Measurements from ENCODE around the gene BPIFA3.
A peak's percentile ranks its signal among the peaks of the same experiment; 100 is the strongest.

BPIFA3 gene

DNA sequence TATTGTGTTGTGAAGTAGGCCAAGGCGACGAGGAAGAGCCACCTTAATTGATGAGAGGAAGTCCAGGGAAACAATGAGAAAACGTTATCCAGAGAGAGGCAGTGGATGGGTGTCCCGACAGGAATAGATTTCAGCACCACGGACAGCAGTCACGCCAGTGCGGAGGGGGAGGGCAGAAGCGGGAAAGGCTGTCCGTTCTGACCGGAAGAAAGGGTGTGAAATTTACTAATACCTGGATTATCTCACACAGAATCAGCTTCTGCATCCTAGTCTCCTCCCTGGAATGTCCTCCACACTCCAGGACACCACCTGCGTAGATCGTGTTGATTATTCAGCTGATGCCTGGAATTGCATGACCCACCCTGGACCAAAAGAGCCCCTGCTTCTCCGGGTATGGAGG lies 7.4 kb upstream of the BPIFA3 start:
- Histone ChIP-seq H3K27ac (ENCODE audit: extremely low read depth, low read depth, low read length) (no peak overlapping the region), H3K9me3 (ENCODE audit: control insufficient read depth, insufficient read depth, low read depth, low read length) (no peaks in the 10 kb centered on the region), H3K4me1 (ENCODE audit: control insufficient read depth, insufficient read depth, low read length) (no peaks in the 10 kb centered on the region), H3K36me3 (ENCODE audit: control insufficient read depth in 2 of 2, insufficient read depth in 1 of 2, low read length in 2 of 2) (no peaks in the 10 kb centered on the region), H3K4me3 (ENCODE audit: low read depth, low read length) (no peak overlapping the region)
- POLR2A ChIA-PET, result no interaction called here
- CTCF ChIA-PET, result interaction anchor here (0.6 to 1.4 kb wide), 7 partner anchors 16 to 420 kb away, joined by 3 to 6 read pairs (median 4); no protein-coding TSS in a partner anchor
- TF ChIP-seq GLI2 (tag by site-specific recombination; IDR thresholded peaks at IDR 0.05; ENCODE audit: borderline replicate concordance, low read depth) (no peak), ZEB2 (tag by site-specific recombination; IDR thresholded peaks at IDR 0.05) (peak; percentile 68), ZNF544 (tag by site-specific recombination; IDR thresholded peaks at IDR 0.05) (no peak), ZNF488 (tag by site-specific recombination; IDR thresholded peaks at IDR 0.05) (no peak), ZNF48 (tag by site-specific recombination; IDR thresholded peaks at IDR 0.05) (no peak), ZNF138 (tag by site-specific recombination; IDR thresholded peaks at IDR 0.05; ENCODE audit: borderline replicate concordance) (no peak), OVOL3 (tag by site-specific recombination; IDR thresholded peaks at IDR 0.05) (no peak), ZNF416 (tag by site-specific recombination; IDR thresholded peaks at IDR 0.05) (no peak), ZNF623 (tag by site-specific recombination; IDR thresholded peaks at IDR 0.05) (no peak), ZNF169 (tag by site-specific recombination; IDR thresholded peaks at IDR 0.05) (no peak), ZSCAN5A (tag by site-specific recombination; IDR thresholded peaks at IDR 0.05) (no peak), ZNF791 (tag by site-specific recombination; IDR thresholded peaks at IDR 0.05) (no peak), ZNF747 (tag by site-specific recombination; IDR thresholded peaks at IDR 0.05) (no peak), BCL11B (tag by site-specific recombination; IDR thresholded peaks at IDR 0.05; ENCODE audit: low read depth) (no peak), ZNF560 (tag by site-specific recombination; IDR thresholded peaks at IDR 0.05; ENCODE audit: borderline replicate concordance) (no peak), ZNF366 (tag by site-specific recombination; conservative IDR thresholded peaks at IDR 0.05) (0 out of 2 replicates have a peak, but pooled peaks have one; percentile 13), TRIM28 (IDR thresholded peaks at IDR 0.05; ENCODE audit: borderline replicate concordance, low read length) (no peak), ZNF133 (tag by site-specific recombination; IDR thresholded peaks at IDR 0.05) (no peak), REST (tag by site-specific recombination; IDR thresholded peaks at IDR 0.05) (peak; percentile 99), ZNF501 (tag by site-specific recombination; IDR thresholded peaks at IDR 0.05) (no peak), MZF1 (tag by site-specific recombination; IDR thresholded peaks at IDR 0.05; ENCODE audit: borderline replicate concordance) (no peak), KLF7 (tag by site-specific recombination; IDR thresholded peaks at IDR 0.05; ENCODE audit: borderline replicate concordance) (no peak), ZNF658 (tag by site-specific recombination; IDR thresholded peaks at IDR 0.05) (no peak), SP7 (tag by site-specific recombination; IDR thresholded peaks at IDR 0.05) (0 out of 2 replicates have a peak, but pooled peaks have one; percentile 24)
- TF ChIP-seq, protein P1, sequence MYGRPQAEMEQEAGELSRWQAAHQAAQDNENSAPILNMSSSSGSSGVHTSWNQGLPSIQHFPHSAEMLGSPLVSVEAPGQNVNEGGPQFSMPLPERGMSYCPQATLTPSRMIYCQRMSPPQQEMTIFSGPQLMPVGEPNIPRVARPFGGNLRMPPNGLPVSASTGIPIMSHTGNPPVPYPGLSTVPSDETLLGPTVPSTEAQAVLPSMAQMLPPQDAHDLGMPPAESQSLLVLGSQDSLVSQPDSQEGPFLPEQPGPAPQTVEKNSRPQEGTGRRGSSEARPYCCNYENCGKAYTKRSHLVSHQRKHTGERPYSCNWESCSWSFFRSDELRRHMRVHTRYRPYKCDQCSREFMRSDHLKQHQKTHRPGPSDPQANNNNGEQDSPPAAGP (tag by site-specific recombination; IDR thresholded peaks at IDR 0.05), result 0 out of 2 replicates have a peak, but pooled peaks have one; percentile 39
- TF ChIP-seq, protein P2, sequence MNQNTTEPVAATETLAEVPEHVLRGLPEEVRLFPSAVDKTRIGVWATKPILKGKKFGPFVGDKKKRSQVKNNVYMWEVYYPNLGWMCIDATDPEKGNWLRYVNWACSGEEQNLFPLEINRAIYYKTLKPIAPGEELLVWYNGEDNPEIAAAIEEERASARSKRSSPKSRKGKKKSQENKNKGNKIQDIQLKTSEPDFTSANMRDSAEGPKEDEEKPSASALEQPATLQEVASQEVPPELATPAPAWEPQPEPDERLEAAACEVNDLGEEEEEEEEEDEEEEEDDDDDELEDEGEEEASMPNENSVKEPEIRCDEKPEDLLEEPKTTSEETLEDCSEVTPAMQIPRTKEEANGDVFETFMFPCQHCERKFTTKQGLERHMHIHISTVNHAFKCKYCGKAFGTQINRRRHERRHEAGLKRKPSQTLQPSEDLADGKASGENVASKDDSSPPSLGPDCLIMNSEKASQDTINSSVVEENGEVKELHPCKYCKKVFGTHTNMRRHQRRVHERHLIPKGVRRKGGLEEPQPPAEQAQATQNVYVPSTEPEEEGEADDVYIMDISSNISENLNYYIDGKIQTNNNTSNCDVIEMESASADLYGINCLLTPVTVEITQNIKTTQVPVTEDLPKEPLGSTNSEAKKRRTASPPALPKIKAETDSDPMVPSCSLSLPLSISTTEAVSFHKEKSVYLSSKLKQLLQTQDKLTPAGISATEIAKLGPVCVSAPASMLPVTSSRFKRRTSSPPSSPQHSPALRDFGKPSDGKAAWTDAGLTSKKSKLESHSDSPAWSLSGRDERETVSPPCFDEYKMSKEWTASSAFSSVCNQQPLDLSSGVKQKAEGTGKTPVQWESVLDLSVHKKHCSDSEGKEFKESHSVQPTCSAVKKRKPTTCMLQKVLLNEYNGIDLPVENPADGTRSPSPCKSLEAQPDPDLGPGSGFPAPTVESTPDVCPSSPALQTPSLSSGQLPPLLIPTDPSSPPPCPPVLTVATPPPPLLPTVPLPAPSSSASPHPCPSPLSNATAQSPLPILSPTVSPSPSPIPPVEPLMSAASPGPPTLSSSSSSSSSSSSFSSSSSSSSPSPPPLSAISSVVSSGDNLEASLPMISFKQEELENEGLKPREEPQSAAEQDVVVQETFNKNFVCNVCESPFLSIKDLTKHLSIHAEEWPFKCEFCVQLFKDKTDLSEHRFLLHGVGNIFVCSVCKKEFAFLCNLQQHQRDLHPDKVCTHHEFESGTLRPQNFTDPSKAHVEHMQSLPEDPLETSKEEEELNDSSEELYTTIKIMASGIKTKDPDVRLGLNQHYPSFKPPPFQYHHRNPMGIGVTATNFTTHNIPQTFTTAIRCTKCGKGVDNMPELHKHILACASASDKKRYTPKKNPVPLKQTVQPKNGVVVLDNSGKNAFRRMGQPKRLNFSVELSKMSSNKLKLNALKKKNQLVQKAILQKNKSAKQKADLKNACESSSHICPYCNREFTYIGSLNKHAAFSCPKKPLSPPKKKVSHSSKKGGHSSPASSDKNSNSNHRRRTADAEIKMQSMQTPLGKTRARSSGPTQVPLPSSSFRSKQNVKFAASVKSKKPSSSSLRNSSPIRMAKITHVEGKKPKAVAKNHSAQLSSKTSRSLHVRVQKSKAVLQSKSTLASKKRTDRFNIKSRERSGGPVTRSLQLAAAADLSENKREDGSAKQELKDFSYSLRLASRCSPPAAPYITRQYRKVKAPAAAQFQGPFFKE (tag by site-specific recombination; IDR thresholded peaks at IDR 0.05; ENCODE audit: borderline replicate concordance), result no peak
- TF ChIP-seq, protein P3, sequence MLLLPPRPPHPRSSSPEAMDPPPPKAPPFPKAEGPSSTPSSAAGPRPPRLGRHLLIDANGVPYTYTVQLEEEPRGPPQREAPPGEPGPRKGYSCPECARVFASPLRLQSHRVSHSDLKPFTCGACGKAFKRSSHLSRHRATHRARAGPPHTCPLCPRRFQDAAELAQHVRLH (tag by site-specific recombination; IDR thresholded peaks at IDR 0.05), result no peak
